ENCODE data around the gene THAP5.

GRCh38 chr7:108605559-108606201, 36.2 kb upstream of the THAP5 start:
- TF ChIP-seq CTCF (conservative IDR thresholded peaks at IDR 0.05; ENCODE audit: low read length) (no peak), EZH2phosphoT487 (IDR thresholded peaks at IDR 0.05; ENCODE audit: borderline replicate concordance, low read depth, low read length) (no peak)
